GM21576 (cell line): ENCODE results near the gene BRINP2.
"Not testable (repeated sequence)": the region's sequence is repeated elsewhere in the genome, so short reads cannot be mapped to it uniquely, and the experiment has no call there.

ENCODE experiments used
- ATAC-seq: cut with Tn5 transposase; IDR thresholded peaks from one replicate; pipeline ENCODE4 v1.9.1; 2021; ENCODE audit warnings: mild to moderate bottlenecking, moderate library complexity; ENCODE audit not compliant: unreplicated experiment

Gene BRINP2

GRCh38 chr1:177307771-177308170 lies 137.0 kb downstream of the BRINP2 start:
- ATAC-seq, result no peak

- ATAC-seq, result no peak
Measured at GRCh38 chr1:177309880-177310279, 139.1 kb downstream of the BRINP2 start.

GRCh38 chr1:177310326-177310725 lies 139.6 kb downstream of the BRINP2 start:
- ATAC-seq, result no peak

- no peak for ATAC-seq
Measured at GRCh38 chr1:177311111-177311510, 140.4 kb downstream of the BRINP2 start.

GRCh38 chr1:177311586-177311985 lies 140.8 kb downstream of the BRINP2 start:
- ATAC-seq, result no peak

GRCh38 chr1:177315261-177315660 lies 144.5 kb downstream of the BRINP2 start:
- ATAC-seq, result no peak

- no peak for ATAC-seq
Measured at GRCh38 chr1:177315761-177316160, 145.0 kb downstream of the BRINP2 start.

GRCh38 chr1:177321434-177321833 lies 150.7 kb downstream of the BRINP2 start:
- not testable (repeated sequence) for ATAC-seq

GRCh38 chr1:177328251-177328650 lies 157.5 kb downstream of the BRINP2 start:
- ATAC-seq, result no peak

- ATAC-seq, result no peak
Measured at GRCh38 chr1:177329871-177330270, 159.1 kb downstream of the BRINP2 start.
